B cell (primary cell): ENCODE results near the gene BCL2L15.
"Not testable (repeated sequence)": the region's sequence is repeated elsewhere in the genome, so short reads cannot be mapped to it uniquely, and the experiment has no call there.

Experiments used
- CTCF ChIP-seq: fragments of 200-600 bp; IDR thresholded peaks from one replicate; pipeline ENCODE4 v1.8.0; 2022; ENCODE audit warnings: antibody characterized with exemption, mild to moderate bottlenecking
- EZH2 ChIP-seq: IDR thresholded peaks from 2 replicates; pipeline ENCODE4 v1.6.1; 2012; ENCODE audit warnings: borderline replicate concordance, low read depth, mild to moderate bottlenecking, moderate library complexity, low read length; ENCODE audit not compliant: insufficient read depth, poor library complexity, severe bottlenecking

- not testable (repeated sequence) for TF ChIP-seq EZH2, CTCF
Observed at GRCh38 chr1:113852694-113853093, 34.7 kb downstream of the BCL2L15 start.
